Measurements from ENCODE around the gene FOXC2.

Gene FOXC2

DNA sequence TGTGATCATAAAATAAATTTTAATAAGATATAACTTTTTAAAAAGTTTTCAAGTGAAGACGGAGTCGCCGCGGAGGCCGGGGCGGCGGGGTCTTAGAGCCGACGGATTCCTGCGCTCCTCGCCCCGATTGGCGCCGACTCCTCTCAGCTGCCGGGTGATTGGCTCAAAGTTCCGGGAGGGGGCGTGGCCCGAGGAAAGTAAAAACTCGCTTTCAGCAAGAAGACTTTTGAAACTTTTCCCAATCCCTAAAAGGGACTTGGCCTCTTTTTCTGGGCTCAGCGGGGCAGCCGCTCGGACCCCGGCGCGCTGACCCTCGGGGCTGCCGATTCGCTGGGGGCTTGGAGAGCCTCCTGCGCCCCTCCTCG lies at the start of gene FOXC2:
Gene FOXC2, plus strand, starts transcription at position 229 of the 365 bp plus-strand sequence. CDS start 507 bp downstream, outside the sequence.
- in situ Hi-C loops (cut with MboI; ENCODE audit: low sequenced_read_pairs), result loop anchor here (10.0 to 25.0 kb wide), 2 partner anchors 508 to 721 kb away; no protein-coding TSS in a partner anchor

DNA sequence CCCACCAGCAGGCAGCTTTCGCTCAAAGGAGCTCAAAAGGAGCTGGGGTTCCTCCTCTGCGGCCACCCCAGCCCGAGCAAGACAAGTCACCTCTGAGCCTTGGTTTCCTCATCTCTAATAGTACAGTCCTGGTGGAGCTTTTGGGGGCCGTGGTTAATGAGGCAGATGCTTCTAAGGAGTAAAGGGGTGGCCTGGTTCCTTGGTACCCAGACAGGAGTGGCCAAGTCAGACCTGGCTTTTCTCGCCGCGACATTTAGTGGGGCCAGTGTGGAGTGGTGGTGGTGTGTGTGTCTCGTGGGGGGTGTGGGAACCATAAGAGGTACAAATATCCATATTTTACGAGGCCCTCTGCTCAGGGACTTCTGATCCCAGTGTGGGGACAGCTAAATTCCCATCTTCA lies 49.6 kb upstream of the FOXC2 start:
- in situ Hi-C loops (cut with MboI; ENCODE audit: low sequenced_read_pairs), result loop anchor here (25.0 kb wide), 2 partner anchors 480 to 705 kb away; no protein-coding TSS in a partner anchor

DNA sequence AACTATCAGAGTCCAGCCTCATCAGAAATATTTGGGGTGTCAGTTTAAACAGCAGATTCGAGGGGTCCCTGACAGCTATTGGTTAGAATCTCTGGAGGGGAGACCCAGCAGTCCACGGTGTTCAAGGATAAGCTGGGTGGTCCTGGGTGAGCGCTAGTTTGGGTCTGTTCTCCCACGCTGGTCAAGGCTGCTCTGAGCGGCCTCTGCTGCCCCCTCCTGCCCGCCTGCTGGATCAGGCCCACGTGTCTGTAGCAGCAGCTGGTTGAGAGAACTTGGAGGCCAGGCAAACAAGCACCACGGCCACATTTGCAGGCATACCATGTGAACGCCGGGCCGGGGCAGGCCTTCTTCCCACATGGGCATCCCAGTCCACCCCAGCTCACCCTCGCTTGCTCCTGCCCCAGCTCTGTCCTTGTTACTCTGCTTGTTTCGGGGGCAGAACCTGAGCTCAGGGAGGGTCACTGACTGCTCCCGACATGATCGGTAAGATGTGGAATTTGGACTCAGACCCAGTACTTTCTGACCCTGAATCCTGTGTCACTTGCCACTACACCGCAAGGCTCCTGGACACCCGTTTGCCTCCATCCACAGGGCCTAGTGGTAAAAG lies 48.9 kb upstream of the FOXC2 start:
- in situ Hi-C loops (cut with MboI; ENCODE audit: low sequenced_read_pairs), result loop anchor here (25.0 kb wide), 2 partner anchors 480 to 705 kb away; no protein-coding TSS in a partner anchor

DNA sequence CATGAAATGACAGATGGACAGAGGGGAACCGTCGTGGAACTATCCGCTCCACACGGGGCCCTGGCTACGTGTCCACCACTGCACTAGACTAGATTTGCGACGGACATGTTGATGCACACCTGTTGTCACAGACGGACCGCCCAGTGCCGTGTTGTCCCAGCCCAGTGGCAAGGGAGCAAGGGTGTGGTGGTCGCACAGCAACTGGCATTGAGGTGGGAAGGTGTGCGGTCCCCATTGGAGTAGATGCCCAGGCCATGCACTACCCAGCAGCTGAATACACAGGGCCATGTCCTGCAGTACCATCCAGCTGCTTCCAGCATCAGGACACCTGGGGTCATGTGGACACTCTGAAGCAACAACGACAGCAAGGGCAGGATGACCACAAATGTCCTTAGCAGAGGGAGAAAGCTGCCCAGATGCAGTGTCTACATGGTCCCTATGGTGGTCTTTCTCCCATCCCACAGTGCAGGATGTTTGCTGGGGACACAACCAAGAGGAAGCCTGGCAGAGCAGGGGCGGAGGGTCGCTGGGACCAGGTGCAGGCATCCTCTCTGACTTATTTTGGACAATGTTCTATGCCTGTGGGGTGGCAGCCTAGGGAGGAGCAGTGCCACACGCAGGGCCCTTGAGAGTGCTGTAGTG lies 47.5 kb upstream of the FOXC2 start:
- in situ Hi-C loops (cut with MboI; ENCODE audit: low sequenced_read_pairs), result loop anchor here (25.0 kb wide), 2 partner anchors 482 to 707 kb away; no protein-coding TSS in a partner anchor

DNA sequence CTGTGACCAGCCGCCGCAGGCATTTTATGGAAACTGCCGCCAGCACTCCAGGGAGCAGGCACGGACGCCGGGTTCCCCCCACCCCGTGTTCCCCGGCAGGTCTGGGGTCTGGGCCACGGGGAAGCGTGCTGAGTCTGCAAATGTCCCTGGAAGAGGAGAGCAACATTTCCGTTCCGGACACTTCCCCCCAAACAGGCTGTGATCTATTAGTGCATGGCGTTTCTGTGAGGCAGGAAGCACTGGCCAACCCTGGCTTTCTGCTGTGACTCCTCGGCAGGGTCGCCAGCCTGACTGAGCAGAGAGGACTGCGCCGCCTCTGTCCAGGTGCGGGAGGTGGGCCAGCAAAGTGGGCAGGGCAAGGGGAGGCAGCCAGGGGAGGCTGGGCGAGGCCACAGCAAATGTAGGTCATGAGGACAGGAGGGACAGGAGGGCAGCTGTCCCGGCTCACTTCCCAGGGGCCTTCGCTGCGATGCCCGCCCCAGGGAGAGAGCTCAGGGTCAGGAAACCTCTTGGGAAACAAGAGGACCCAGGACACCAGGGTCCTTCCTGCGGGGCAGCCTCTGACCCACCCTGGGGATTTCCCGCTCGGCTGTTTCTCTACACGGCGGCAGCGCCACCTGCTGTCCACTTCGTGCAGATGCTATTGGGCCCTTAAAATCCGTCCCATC lies 46.8 kb upstream of the FOXC2 start:
- in situ Hi-C loops (cut with MboI; ENCODE audit: low sequenced_read_pairs), result loop anchor here (25.0 kb wide), 2 partner anchors 482 to 707 kb away; no protein-coding TSS in a partner anchor

DNA sequence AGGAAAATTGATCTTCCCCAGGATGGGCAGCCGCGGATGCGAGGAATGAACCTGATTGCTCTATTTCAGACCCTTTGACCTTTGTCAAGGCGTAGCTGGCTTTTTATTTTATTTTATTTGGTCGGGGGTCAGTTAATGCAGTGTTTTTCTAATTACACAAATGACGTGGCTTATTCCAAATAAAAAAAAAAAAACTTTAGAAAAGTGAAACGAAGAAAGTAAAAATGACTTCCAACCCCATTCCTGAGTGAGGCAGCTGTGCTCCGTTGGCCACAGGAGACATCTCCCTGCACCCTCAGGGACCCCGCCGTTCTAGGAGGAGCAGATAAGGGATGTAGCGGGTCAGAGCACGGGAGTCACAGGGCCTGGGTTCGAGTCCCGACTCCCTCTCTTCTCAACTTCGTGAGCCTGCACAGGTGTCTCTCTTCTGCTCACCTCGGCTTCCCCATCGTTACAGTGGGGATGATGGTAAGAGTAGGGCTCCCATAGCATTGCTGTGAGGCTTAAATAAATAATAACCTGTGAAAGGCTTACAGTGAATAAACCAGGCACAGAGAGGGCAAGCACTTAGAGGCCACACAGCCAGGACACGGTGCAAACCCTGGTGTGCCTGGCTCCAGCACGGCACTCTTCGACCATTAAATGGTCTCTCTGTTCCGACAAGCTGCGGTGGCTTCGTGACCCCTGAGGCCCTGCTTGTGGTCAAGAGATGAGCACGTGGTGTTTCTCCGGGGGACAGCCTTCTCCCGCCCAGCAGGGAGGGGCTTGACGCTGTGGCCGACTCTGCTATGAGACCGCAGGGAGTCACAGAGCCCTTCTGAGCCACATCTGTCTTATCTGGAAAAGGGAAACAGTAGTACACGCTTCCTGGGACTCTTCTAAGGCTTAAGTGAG lies 46.1 kb upstream of the FOXC2 start:
- in situ Hi-C loops (cut with MboI; ENCODE audit: low sequenced_read_pairs), result loop anchor here (25.0 kb wide), 2 partner anchors 483 to 708 kb away; no protein-coding TSS in a partner anchor

DNA sequence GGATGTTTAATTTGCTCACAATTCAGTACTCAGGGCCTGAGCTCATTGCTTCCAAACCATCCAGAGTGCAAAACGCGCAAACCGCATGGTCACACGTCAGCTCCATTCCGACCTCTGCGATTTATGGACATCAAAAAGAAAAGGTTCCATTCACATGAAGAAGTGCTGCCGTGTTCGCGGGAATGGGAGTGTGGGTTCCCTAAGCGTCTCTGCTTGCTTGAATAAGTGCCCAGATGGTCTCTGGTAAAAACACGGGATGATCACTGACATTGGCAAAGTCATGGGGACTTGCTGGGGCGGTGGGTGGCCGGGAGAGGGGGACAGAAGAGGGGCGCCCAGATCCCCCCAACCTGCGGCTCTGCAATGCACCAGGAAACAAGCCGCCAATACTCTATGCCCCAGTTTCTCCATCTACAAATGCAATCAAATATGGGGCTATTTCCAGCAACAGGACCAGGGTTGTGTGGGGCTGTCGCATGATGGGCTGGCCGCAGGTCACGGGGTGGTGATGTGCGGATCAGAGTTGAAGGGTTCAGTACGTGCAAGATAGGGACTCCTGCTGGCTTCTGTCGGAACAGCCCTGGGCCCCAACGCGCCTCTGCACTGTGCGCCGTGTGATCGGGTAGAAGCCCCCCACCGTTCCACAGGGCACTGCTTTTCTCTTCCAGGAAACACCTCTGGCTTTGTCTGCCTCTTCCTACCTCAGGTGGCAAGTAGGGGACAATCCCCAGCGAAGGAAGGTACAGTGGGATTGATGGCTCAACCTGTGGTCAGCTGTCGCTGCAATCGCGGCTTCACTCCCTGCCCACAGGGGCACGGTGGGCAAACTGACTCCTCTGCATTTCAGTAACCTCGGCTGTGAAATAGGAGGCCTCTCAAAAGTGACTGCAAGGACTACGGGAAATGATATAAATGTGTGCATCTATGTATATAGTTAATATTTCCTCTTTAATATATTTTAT lies 45.1 kb upstream of the FOXC2 start:
- in situ Hi-C loops (cut with MboI; ENCODE audit: low sequenced_read_pairs), result loop anchor here (25.0 kb wide), 2 partner anchors 484 to 709 kb away; no protein-coding TSS in a partner anchor

DNA sequence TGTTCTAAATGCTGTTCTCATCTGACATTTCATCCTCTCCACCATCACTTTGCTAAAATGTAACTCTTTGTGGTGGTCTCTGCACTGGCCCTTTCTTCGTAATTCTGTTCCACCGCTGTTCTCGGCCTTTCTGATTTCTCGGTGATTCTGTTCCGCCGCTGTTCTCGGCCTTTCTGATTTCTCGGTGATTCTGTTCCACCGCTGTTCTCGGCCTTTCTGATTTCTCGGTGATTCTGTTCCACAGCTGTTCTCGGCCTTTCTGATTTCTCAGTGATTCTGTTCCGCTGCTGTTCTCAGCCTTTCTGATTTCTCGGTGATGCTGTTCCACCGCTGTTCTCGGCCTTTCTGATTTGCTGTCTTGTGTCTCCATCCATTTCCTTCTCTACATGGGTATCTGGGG lies 44.0 kb upstream of the FOXC2 start:
- in situ Hi-C loops (cut with MboI; ENCODE audit: low sequenced_read_pairs), result loop anchor here (25.0 kb wide), 2 partner anchors 485 to 710 kb away; no protein-coding TSS in a partner anchor

DNA sequence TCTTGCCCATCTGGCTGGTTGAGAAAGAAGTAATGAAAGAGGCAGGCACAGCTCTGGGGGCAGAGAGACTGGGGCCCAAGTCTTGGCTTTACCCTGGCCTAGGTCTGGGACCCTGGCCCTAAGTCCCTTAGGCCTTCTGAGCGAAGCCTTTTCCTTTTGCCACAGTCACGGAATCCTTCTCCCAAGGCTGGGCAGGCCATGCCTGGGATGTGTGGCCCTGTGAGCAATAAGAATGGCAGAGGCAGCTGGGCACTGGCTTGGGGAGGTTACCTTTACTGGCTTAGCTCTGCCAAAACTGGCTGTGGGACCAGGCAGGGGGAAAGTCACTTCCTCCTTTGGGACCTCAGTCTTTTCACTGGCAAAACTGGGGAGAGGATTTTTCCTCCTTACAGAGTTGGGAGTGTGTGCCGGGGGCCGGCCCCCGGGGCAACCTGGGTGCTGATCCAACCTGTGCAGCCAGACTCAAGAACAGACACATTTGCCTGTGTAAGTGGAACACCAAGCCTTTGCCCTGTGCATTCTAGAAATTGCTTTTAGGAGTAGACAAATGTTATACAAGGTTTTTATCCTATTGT lies 43.4 kb upstream of the FOXC2 start:
- in situ Hi-C loops (cut with MboI; ENCODE audit: low sequenced_read_pairs), result loop anchor here (25.0 kb wide), 2 partner anchors 486 to 711 kb away; no protein-coding TSS in a partner anchor

DNA sequence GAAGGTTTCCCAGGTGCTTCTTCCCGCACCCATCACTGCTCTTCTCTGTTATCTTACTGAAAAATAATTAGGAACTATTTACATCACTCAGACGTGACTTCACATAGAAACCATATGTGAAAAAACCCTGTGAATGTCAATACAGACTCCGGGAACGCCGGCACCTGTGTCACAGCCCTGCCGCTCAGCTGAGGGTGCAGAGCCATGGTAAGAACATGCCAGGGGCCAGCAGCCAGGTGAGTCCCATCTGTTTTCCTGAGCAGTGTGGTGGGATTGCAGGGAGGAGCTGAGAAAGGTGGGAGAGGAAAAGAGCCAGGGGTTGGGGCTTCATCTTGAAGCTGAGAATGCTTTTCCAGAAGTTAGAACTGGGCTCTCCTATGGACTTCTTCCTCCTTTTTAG lies 42.6 kb upstream of the FOXC2 start:
- in situ Hi-C loops (cut with MboI; ENCODE audit: low sequenced_read_pairs), result loop anchor here (25.0 kb wide), 2 partner anchors 487 to 712 kb away; no protein-coding TSS in a partner anchor

DNA sequence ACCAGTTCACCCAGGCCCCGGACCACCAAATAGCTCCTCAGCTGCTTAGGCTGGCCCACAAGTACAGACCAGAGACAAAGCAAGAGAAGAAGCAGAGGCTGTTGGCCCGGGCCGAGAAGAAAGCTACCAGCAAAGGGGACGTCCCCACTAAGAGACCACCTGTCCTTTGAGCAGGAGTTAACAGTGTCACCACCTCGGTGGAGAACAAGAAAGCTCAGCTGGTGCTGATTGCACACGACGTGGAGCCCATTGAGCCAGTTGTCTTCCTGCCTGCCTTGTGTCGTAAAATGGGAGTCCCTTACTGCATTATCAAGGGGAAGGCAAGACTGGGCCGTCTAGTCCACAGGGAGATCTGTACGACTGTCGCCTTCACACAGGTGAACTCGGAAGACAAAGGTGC lies 40.9 kb upstream of the FOXC2 start:
- in situ Hi-C loops (cut with MboI; ENCODE audit: low sequenced_read_pairs), result no loop called here

DNA sequence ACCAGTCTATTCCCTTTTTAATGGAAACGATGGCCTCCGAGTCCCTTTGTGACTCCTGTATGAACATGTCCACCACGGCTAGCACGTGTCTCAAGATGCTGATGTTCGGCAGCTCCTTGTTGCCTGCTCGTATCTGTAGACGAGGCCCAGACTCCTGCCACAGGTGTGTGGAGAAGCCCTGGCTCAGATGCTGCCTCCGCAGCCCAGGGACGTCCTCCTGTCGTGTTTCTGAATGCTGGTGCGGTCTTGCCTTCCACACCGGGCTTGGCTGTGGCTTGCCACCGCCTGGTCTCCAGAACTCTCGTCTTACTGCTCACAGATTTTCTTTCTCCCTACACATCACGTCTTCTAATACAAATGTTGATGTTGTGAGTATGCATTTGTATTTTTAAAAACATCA lies 39.3 kb upstream of the FOXC2 start:
- in situ Hi-C loops (cut with MboI; ENCODE audit: low sequenced_read_pairs), result no loop called here

DNA sequence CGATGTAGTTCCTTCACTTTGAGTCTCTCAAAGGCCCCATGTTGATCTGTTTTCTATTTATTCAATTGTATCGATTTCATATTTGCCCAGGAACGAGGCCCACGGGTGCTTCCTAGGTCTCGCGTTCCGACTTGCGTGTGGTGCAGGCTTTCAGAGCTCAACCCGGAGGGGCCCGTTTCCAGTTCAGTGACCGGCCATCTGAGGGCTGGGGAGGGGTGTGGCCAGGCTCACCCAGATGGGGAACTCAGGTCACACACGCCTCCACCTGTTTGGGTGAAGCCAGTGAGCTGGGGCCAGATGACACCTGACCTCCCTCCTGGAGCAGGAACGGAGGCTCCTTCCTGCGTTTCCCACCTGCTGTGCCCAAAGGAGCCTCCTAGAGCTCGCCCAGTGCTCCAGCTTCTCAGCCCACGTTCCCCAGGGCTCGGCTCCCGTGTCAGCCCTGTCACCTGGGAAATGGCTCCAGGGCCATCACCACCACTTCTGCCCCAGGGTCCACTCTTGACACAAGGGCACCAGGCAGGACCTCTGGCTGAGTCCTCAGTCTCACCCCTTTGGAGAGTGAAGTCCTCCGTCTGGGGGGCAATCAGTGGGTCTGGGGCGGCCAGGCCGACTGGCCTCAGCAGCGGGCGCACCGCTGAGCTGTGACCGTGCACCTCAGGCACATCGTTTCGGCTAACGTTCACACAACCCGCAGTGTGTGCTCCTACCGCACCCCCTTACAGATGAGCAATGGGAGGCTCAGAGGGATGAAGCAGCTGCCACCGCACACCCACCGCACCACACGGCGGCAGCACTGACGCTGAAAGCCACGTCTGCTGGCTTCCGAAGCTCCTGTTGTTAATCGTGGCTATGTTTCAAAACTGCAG lies 38.3 kb upstream of the FOXC2 start:
- in situ Hi-C loops (cut with MboI; ENCODE audit: low sequenced_read_pairs), result no loop called here

DNA sequence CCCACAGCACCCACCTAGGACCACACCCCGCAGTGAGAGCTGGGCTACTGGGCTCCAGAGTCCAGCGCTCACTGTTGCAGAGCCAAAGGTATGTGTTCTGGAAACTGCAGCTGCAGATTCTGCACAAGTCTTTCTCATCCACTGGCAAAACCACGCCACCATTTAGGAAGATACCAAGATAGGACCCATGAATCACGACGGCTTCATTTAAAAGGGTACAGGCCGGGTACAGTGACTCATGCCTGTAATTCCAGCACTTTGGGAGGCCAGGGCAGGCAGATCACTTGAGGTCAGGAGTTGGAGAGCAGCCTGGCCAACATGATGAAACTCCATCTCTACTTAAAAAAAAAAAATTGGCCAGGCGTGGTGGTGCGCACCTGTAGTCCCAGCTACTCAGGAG lies 37.5 kb upstream of the FOXC2 start:
- in situ Hi-C loops (cut with MboI; ENCODE audit: low sequenced_read_pairs), result no loop called here

DNA sequence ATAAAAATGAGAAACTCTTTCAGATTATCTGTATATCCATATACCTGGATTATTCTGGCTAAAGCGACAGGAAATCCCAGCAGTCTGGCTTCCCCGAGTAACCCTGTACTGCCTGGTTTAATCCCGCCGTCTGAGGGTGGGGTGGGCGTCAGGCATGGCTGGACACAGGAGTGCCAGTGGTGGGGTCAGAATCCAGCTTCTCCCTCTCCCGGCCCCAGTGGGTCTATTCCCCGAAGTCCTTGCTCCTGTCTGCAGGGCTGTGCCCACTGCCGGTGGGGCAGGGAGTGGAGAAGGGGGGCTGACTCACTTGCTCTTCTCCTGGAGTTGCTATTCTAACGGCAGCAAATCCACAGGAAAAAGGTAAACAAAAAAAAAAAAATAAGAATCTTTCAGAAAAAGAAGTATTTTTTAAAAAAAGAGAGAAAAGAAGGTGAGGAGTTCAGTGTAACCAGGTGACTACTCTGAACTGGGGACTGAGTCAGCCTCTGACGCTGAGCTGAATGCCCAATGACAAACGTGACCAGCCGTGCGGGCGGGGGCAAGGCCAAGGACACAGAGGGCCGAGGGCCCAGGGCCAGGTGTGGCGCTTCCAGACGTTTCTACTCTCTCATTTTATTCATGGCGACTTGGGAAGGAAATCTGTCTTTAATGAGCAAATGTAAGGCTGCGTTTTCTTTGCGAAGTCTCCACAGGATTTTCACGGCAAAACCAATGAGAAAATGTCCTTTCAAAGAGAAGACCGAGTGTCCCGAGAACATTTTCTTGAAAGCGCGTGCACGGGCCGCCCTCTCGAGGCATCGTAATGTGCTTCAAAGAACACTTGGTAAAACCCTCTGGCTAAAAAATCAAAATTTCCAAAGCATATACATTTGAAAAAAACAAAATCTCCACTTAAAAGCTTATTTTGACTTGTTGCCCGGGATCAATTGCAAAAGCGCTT lies 36.1 kb upstream of the FOXC2 start:
- in situ Hi-C loops (cut with MboI; ENCODE audit: low sequenced_read_pairs), result no loop called here

DNA sequence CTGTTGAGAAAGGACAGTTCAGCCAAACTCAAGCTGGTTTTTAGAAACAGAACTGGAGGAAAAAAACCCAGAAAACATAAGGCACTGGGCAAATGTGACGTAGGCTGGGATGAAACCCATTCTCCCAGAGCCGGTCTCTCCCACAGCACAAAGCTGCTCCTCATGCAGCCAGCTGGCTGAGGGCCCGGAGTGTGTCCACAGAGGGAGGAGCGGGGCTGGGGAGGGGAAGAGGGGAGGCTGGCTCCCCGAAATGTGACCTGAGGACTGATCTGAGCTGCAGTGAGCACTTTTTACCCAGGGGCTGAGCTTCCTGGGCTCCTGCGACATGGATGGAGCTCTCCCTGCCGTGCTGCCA lies 35.5 kb upstream of the FOXC2 start:
- in situ Hi-C loops (cut with MboI; ENCODE audit: low sequenced_read_pairs), result no loop called here
